GM04503 (cell line): ENCODE data around the gene SLC9A5.

Experiments
- DNase-seq: peaks from one replicate; pipeline ENCODE4 v3.0.0-alpha.2; 2012; ENCODE audit warnings: low read depth

The SLC9A5 gene

DNA sequence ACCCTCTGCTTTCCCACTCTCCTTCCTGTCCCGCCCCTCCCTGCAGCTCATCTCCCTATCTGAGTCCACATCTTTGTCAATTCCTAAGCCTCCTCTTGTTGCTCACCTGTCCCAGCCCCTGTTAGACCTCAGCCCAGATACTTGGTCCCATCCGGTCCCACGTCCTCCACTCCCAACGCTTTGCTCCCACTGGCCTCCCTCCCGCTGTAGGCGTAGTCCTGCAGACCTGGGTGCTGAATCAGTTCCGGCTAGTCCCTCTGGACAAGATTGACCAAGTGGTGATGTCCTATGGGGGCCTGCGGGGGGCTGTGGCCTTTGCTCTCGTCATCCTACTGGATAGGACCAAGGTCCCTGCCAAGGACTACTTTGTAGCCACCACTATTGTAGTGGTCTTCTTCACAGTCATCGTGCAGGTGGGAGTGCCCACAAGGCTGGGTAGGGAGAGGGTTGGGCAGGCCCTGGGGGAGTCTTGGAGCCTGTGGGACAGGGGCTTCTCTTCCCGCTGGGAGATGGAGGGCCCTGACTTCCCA, 8.0 kb downstream of the SLC9A5 start:
- DNase-seq: no peak

GRCh38 chr16:67257486-67258160, 8.8 kb downstream of the SLC9A5 start:
- DNase-seq: no peak

- no peak for DNase-seq
These were observed 9.5 kb downstream of the SLC9A5 start for GRCh38 chr16:67258161-67258835.

DNA sequence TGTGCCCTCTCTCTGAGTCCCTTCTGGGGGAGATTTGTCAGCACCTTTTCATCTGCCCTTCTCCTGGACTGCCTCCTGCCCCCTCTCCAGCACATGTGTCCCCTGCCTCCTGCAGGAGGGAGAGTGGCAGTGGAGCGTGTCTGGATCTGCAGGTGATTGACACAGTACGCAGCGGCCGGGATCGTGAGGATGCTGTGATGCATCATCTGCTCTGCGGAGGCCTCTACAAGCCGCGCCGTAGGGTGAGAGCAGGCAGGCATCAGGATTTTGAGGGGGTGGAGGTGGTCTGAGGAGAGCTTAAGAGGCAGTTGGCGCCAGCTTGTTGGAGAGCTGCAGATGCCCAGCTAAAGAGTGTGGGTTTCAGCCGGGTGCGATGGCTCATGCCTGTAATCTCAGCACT, 10.9 kb downstream of the SLC9A5 start:
- no peak for DNase-seq

- no peak for DNase-seq
These were observed 11.8 kb downstream of the SLC9A5 start for GRCh38 chr16:67260426-67261063.

DNA sequence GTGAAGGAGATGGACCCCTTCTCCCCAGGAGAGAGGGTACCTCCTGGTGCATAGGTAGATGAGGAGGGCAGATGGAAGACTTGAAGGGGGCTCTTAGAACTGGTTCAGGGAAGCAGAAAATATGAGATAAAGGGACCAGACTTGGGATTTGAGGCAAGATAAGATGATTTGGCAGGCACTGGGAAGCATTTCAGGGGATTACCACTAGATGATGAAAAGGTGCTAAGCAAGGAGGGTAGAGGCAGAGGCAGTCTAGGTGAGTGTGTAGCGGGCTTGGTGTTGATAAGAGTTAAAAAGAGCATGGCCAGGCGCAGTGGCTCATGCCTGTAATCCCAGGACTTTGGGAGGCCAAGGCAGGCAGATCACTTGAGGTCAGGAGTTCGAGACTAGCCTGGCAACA, 14.4 kb downstream of the SLC9A5 start:
- no peak for DNase-seq

- DNase-seq: no peak
These were observed 15.5 kb downstream of the SLC9A5 start for GRCh38 chr16:67264277-67264676.

DNA sequence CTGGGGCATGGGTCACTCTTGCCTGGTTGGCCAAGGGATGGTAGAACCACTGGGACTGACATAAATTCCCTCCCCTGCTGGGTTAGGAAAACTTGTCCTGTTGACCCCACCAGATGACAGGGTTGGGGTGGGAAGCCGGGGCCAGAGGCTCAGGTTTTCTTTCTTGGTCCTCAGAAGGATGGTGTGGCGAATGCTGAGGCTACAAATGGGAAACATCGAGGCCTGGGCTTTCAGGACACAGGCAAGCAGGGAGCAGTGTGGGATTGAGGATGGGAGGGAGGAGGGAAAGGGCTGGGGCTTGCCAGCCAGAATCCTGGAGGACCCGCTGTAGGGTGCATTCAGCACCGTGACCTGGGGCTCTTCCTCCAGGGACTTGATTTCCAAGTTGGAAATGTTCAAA, 16.1 kb downstream of the SLC9A5 start:
- no peak for DNase-seq

DNA sequence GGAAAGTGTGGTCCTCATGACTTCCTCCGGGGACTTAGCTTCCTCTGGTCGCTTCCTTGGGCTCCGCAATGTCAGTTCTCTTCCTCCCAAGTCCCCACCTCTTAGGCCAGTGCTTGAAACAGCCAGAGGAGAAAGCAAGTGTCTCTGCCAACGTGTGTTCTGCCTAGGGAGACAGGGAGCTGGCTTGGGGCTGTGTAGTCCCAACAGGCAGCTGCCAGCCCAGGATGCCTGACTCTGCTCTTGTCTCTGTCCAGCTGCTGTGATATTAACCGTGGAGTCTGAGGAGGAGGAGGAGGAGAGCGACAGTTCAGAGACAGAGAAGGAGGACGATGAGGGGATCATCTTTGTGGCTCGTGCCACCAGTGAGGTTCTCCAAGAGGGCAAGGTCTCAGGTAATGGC, 17.1 kb downstream of the SLC9A5 start:
- DNase-seq: no peak

DNA sequence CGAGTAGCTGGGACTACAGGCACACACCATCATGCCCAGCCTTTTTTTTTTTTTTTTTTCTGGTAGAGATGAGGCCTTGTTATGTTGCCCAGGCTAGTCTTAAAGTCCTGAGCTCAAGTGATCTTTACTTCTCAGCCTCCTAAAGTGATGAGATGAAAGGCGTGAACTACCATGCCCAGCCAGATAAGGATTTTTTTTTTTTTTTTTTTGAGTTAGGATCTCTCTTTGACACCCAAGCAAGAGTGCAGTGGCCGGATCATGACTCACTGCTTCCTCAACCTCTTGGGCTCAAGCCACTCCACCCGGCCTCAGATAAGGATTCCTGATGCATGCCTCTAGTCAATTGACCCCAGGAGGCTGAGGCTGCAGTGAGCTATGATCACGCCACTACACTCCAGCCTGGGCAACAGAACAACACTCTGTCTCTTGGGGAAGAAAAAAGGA, 19.4 kb downstream of the SLC9A5 start:
- DNase-seq: peak; percentile 93

- no peak for DNase-seq
These were observed 21.0 kb downstream of the SLC9A5 start for GRCh38 chr16:67269766-67270165.

DNA sequence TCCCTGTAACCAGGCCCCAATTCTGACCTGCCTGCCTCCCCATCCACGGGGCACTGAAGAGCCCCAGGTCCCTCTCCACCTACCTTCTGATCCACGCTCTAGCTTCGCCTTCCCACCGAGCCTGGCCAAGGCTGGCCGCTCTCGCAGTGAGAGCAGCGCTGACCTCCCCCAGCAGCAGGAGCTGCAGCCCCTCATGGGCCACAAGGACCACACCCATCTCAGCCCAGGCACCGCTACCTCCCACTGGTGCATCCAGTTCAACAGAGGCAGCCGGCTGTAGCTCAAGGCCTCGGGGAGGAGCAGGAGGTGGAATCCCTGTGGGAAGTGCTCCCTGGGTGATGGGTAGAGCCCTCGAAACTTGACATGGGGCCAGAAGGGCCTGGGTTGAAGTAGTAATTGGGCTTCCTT, 22.2 kb downstream of the SLC9A5 start:
- DNase-seq: no peak

DNA sequence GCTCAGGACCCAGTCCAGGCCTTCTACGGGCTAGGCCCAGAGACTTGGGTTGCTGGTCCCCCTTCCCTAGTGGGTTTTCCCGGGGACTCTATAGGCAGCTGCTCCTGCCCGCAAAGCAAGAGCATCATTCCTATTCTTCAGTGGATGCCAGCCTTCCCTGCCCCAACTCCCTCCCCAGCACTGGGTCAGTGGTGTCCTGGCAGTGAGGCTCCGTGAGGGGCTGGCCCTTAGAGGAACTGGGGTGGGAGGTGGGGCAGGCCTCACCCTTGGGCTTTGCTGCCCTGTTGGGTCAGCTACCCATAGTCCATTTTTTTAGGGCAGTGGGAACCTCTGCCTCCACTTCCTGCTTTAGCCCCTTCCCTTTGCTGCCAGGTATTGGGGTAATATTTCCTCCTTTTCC, 22.7 kb downstream of the SLC9A5 start:
- no peak for DNase-seq

DNA sequence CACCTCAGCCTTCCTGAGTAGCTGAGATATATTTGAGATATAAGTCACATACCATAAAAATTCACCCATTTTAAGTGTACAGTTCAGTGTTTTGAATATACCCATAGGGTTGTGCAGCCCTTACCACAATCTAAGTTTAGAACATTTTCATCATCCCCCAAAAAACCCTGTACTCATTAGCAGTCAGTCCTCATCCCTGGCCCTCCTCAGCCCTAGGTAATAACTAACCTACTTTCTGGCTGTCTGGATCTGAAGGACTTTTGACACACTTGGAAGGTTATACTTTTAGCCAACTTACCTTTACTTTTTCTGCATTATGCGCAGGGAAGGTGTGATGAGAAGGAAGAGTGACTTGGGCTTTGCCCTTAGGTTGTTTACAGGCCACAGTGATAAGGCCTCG, 26.5 kb downstream of the SLC9A5 start:
- DNase-seq: no peak

GRCh38 chr16:67277294-67277998, 28.7 kb downstream of the SLC9A5 start:
- peak; percentile 97 for DNase-seq

DNA sequence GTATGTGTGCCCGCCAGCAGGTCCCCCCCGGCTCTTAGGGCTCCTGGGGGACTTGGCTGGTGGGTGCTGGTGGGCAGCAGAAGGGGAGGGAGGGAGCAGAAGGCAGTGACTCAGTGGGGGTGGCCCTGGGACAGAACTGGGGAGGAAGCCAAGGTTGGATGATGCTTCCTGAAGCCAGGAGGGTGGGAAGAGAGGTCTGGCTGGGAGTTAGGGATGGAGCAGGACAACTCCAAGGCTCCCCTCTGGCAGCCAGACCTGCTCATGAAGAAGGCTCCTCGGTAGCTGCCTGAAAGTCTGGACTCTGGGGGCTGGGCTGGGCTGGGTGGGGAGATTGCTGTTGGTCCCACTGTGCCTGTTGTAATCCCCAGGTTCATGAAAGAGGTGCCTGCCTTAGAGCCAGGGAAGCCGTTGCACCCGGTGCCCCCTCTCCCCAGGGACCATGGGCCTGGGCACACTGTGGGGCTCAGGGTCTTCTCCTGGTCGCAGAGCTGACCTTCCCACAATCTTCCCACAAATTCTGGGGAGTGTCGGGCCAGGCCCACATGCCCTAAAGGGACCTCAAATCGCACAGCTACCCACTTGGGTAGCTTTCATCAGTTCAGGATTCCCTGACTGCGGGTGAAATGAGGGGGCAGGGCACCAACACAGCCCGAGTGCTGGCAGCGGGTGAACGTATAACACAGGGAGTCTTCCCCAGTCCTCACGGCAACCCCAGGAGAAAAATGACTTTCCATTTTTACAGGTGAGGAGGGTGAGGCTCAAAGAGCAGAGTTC, 29.4 kb downstream of the SLC9A5 start:
- peak; percentile 64 for DNase-seq

DNA sequence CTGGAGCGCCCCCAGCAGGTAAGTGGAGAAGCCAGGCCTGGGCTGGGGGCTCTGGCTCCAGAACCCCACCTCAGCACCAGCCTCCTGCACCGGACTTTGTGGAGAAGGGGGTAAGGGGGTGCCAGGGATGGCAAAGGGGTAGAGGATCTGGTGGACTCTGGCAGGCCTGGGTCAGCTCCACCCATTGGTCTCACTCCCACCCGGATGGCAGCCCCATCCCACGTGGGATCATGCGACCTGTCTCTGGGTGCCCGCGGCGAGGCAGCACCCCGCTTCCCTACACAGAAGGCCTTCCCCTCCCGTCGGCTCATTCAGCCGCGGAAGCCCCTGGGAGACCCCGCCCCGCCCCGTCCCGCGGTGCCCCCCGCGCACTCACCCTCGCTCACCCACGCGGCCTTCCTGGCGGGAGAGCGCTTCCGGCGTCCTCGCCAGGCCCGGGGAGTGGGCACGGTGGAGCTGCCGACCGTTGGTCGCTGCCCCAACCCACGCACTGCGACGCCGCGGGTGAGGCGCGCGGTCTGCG, 30.1 kb downstream of the SLC9A5 start:
- DNase-seq: no peak

GRCh38 chr16:67279296-67280089, 30.7 kb downstream of the SLC9A5 start, which contains the start of gene PLEKHG4:
Gene PLEKHG4, plus strand, starts transcription at chr16:67279532. Its CDS starts 513 bp downstream, at chr16:67280045.
- DNase-seq: no peak

- DNase-seq: no peak
These were observed 31.6 kb downstream of the SLC9A5 start for GRCh38 chr16:67280090-67281015.
